Activated T-cell treated with anti-CD3 and anti-CD28 coated beads, Interleukin-2, amount 50 U/mL, for 4 hours (primary cell): ENCODE measurements around the gene HEY2. TPM values are rescaled to one million over a fixed set of nuclear protein-coding genes. Genes with fewer than 3 reads are reported as not detected.
"Not testable (repeated sequence)": the region's sequence is repeated elsewhere in the genome, so short reads cannot be mapped to it uniquely, and the experiment has no call there.

ENCODE experiments used
- ATAC-seq, 2 donors: fragments of 200-7000 bp; cut with Tn5 transposase; one replicate each; pipeline ENCODE4 v1.10.0; 2021
- DNase-seq: peaks from one replicate; pipeline ENCODE4 v3.0.0-alpha.2; 2020
- H3K27me3 Mint-ChIP-seq: one replicate; pipeline ENCODE4 v1.8.0; 2021; ENCODE audit warnings: low read depth, mixed read lengths
- H3K36me3 Mint-ChIP-seq: one replicate; pipeline ENCODE4 v1.8.0; 2022; ENCODE audit warnings: mixed read lengths; ENCODE audit not compliant: insufficient read depth
- H3K4me1 Mint-ChIP-seq: one replicate; pipeline ENCODE4 v1.8.0; 2021; ENCODE audit warnings: low read depth, mixed read lengths
- H3K4me3 Mint-ChIP-seq: one replicate; pipeline ENCODE4 v1.8.0; 2021; ENCODE audit warnings: mild to moderate bottlenecking, moderate library complexity, mixed read lengths
- H3K9me3 Mint-ChIP-seq: one replicate; pipeline ENCODE4 v1.8.0; 2021; ENCODE audit warnings: mixed read lengths
- total RNA-seq, 3 donors: library from RNA; stranded (reverse); gene quantifications; one replicate each; pipeline ENCODE4 v1.2.1, GENCODE V29; 2021

Gene HEY2
- total RNA-seq, 3 donors from 2014 or later, result 0.10 TPM; not detected in 2

GRCh38 chr6:125769147-125769783 lies 19.8 kb downstream of the HEY2 start:
- DNase-seq (no peak), ATAC-seq (no peak)
- H3K36me3 Mint-ChIP-seq, result no peaks in the 10 kb centered on the region
- H3K4me1 Mint-ChIP-seq, result peaks cover 9% of the 10 kb centered on the region
- H3K9me3 Mint-ChIP-seq, result no peaks in the 10 kb centered on the region
- H3K27me3 Mint-ChIP-seq, result peaks cover 20% of the 10 kb centered on the region
- no peak overlapping the region for H3K4me3 Mint-ChIP-seq

GRCh38 chr6:125773387-125774341 lies 24.2 kb downstream of the HEY2 start:
- Mint-ChIP-seq H3K27me3 (peaks cover 6% of the 10 kb centered on the region), H3K36me3 (no peaks in the 10 kb centered on the region), H3K4me1 (peaks cover 9% of the 10 kb centered on the region), H3K9me3 (no peaks in the 10 kb centered on the region), H3K4me3 (no peak overlapping the region)
- ATAC-seq, result peak; percentile 69 to 76
- no peak for DNase-seq

GRCh38 chr6:125776107-125776826 lies 26.8 kb downstream of the HEY2 start:
- not testable (repeated sequence) for ATAC-seq, H3K27me3 Mint-ChIP-seq, DNase-seq, H3K9me3 Mint-ChIP-seq, H3K4me3 Mint-ChIP-seq, H3K36me3 Mint-ChIP-seq, H3K4me1 Mint-ChIP-seq

- DNase-seq (peak; percentile 86), ATAC-seq (peak; percentile 81)
- Mint-ChIP-seq H3K4me3 (no peak overlapping the region), H3K36me3 (no peaks in the 10 kb centered on the region), H3K4me1 (peaks cover 10% of the 10 kb centered on the region), H3K27me3 (no peaks in the 10 kb centered on the region), H3K9me3 (no peaks in the 10 kb centered on the region)
Measured at GRCh38 chr6:125779924-125780539, 30.6 kb downstream of the HEY2 start.

DNA sequence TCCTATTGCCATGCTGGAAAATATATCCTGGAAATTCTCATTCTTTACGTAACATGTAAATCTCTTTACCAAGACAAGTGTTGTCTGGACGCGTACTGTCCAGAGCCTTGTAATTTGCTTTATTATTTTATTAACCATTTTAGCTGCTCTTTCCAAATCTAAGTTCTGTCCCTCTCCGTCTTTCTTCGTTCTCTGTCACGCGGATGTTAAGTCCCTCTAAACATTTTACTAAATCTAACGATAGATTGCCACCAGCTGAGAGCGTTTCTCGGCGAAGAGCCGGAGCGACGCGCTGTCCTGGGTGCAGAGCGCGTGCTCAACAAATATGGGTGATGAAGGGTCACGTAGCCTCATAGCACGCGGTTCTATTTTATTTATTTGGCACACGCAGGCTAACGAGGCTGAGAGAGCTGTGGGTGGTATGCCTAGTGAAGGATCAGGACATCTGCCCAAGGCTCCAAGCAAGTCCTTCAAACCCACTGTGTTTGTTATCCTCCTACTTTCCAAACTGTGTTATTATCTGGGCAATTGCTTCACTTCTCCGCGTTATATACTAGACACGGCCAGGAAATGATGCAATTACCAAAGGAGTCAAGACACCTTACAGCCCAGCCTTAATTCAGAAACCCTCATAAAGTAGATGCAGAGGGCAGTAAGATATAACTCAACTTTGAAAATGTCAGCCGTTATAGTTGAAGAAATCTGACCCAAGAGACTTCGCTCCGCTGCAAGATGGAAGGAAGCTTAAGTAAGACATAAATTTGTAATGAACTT lies 31.3 kb downstream of the HEY2 start:
- Mint-ChIP-seq H3K4me3 (no peak overlapping the region), H3K9me3 (no peaks in the 10 kb centered on the region), H3K4me1 (peaks cover 10% of the 10 kb centered on the region), H3K36me3 (peaks cover 2% of the 10 kb centered on the region), H3K27me3 (no peaks in the 10 kb centered on the region)
- DNase-seq (peak; percentile 51), ATAC-seq (peak; percentile 80 to 81)

DNA sequence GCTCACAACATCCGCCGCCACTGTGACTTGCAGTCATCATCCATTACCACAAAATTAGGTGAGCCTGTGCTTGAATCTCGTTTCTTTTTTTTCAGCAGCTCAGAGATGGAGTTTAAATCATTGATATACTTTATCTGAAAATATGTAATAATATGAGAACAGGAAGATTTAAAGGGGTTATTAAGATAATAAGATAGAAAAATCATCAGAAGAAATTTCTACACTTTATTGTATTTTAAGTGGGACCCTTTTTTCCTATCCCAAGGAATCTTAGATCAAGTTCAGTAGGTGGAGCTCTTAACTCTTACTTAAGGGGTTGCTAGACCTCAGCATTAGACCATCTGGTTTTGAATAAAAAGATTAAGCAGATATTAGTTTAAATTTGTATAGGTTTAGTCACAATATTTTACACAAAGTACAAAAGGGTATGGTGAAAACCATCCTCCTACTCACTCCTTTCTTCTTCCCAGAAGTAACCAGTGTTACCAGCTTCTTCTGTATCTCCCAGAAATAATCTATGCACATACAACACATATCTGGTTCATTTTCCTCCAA lies 32.0 kb downstream of the HEY2 start:
- H3K9me3 Mint-ChIP-seq, result no peaks in the 10 kb centered on the region
- ATAC-seq (peak; percentile 57 to 62), DNase-seq (peak; percentile 42)
- H3K36me3 Mint-ChIP-seq, result peaks cover 6% of the 10 kb centered on the region
- peaks cover 10% of the 10 kb centered on the region for H3K4me1 Mint-ChIP-seq
- H3K4me3 Mint-ChIP-seq, result no peak overlapping the region
- no peaks in the 10 kb centered on the region for H3K27me3 Mint-ChIP-seq

- Mint-ChIP-seq H3K4me3 (no peak overlapping the region), H3K9me3 (no peaks in the 10 kb centered on the region), H3K27me3 (no peaks in the 10 kb centered on the region), H3K4me1 (peaks cover 18% of the 10 kb centered on the region), H3K36me3 (peaks cover 14% of the 10 kb centered on the region)
- no peak for ATAC-seq
- no peak for DNase-seq
Measured at GRCh38 chr6:125784365-125784764, 34.9 kb downstream of the HEY2 start.

DNA sequence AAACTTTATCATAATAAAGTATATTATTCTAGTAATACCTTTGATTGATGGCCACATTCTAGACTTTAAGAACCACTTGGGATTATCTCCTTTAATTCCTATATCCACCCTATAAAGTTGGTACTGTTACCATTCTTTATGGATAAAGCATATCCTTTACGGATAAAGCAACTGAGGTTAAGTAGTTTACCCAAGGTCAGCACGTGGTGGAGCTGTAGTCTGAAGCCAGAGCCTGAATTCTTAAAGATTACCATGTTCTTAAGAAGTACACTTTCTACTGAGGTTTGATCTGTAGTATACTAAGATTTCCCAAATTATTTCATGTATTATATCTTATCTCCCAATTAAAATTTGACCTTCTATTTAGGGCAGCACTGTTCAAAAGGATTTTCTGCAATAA lies 38.4 kb downstream of the HEY2 start:
- H3K36me3 Mint-ChIP-seq, result peaks cover 14% of the 10 kb centered on the region
- no peaks in the 10 kb centered on the region for H3K27me3 Mint-ChIP-seq
- H3K4me3 Mint-ChIP-seq, result no peak overlapping the region
- peaks cover 35% of the 10 kb centered on the region for H3K4me1 Mint-ChIP-seq
- no peaks in the 10 kb centered on the region for H3K9me3 Mint-ChIP-seq
- DNase-seq (no peak), ATAC-seq (no peak)

DNA sequence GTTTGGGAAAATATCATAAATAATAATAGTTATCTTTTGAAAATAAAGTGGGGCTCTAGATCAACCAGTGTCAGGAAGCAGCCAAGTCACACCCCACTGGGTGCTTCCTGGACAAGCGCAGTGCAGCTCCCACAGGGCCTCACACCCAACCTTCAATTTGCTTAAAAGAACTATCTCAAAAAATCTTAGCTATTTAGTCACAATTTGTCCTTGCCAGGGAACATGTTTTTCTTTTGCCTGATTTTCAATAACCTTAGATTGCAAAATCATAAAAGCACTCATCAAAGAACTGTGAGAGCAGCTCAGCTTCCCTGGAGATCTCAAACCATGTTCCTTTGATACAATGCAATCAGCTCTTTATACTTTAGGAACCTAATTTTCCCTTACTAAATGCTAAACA lies 39.7 kb downstream of the HEY2 start:
- DNase-seq (no peak), ATAC-seq (no peak)
- H3K9me3 Mint-ChIP-seq, result no peaks in the 10 kb centered on the region
- H3K4me3 Mint-ChIP-seq, result peak overlapping the region; percentile 87
- peaks cover 15% of the 10 kb centered on the region for H3K36me3 Mint-ChIP-seq
- H3K4me1 Mint-ChIP-seq, result peaks cover 44% of the 10 kb centered on the region
- no peaks in the 10 kb centered on the region for H3K27me3 Mint-ChIP-seq

- Mint-ChIP-seq H3K36me3 (peaks cover 15% of the 10 kb centered on the region), H3K9me3 (no peaks in the 10 kb centered on the region), H3K4me1 (peaks cover 50% of the 10 kb centered on the region), H3K27me3 (no peaks in the 10 kb centered on the region), H3K4me3 (peak overlapping the region; percentile 87)
- ATAC-seq (peak; percentile 6 to 9), DNase-seq (no peak)
Measured at GRCh38 chr6:125789576-125790357, 40.3 kb downstream of the HEY2 start.

DNA sequence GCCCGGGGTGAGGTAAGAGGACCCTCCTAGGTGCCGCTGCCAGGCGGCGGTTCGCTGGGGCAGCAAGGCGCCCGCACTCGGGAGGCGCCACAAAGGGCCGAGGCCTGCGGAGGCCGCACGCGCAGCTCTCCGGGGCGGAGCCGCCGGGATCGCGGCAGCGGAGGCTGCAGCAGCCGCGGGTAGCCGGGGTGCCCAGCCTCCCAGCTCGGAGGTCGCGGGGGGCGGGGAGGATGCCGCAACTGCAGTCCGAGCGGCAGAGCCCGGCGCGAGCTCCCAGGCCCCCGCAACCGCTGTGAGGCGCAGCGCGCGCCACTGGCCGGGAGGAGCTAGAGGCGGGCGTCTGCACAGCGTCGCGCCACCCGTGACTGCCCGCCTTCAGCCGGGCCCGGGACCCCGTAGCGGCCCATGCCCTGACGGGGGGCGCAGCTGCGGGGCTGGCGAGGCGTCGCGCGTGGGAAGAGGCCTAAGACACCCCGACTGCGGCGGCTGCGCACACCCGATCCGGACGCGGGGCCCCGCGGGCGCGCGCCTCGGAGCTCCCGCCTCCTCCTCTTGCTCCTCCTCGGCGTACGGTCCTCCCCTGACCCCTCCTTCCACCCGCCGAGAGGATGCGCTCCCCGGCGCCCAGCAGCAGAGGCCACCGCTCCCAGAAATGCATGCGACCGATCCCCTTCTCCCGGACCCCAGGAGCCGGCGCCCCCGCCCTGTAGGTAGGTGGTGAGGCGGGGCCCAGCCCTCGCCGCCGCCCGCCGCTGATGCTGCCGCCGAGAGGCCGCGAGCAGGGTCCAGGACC lies 41.1 kb downstream of the HEY2 start, which contains the start of gene NCOA7:
NCOA7 (plus strand) TSS at position 603 of the 793 bp plus-strand sequence. CDS start 24,395 bp downstream, outside the sequence.
- H3K9me3 Mint-ChIP-seq, result no peaks in the 10 kb centered on the region
- H3K36me3 Mint-ChIP-seq, result peaks cover 17% of the 10 kb centered on the region
- H3K4me1 Mint-ChIP-seq, result peaks cover 56% of the 10 kb centered on the region
- peak within 1 kb of the TSS; percentile 91 for H3K4me3 Mint-ChIP-seq
- ATAC-seq (peak; percentile 78 to 81), DNase-seq (peak; percentile 68)
- no peaks in the 10 kb centered on the region for H3K27me3 Mint-ChIP-seq
